Activated T-cell treated with anti-CD3 and anti-CD28 coated beads, Interleukin-2, amount 50 U/mL, for 72 hours (primary cell): ENCODE results near the gene PRM2. TPM values are rescaled to one million over a fixed set of nuclear protein-coding genes. Genes with fewer than 3 reads are reported as not detected.

Source experiments
- ATAC-seq, 2 donors: fragments of 150-1000 bp; cut with Tn5 transposase; replicated peaks in 1 of 2; 2 replicates each; pipeline ENCODE4 v1.10.0; 2021; ENCODE audit warnings: moderate library complexity in 2 of 2, mild to moderate bottlenecking in 1 of 2
- DNase-seq, 2 donors: peaks; one replicate each; pipeline ENCODE4 v3.0.0; 2021 to 2022; ENCODE audit warnings: mixed read lengths in 1 of 2
- H3K27ac Mint-ChIP-seq: one replicate; pipeline ENCODE4 v1.8.0; 2022; ENCODE audit warnings: mild to moderate bottlenecking, moderate library complexity, mixed read lengths
- H3K27me3 Mint-ChIP-seq: one replicate; pipeline ENCODE4 v1.8.0; 2022; ENCODE audit warnings: low read depth, mixed read lengths
- H3K36me3 Mint-ChIP-seq, 2 donors: one replicate each; pipeline ENCODE4 v1.8.0; 2022; ENCODE audit warnings: mixed read lengths in 2 of 2, mild to moderate bottlenecking in 1 of 2; ENCODE audit not compliant: insufficient read depth in 2 of 2
- H3K4me1 Mint-ChIP-seq: one replicate; pipeline ENCODE4 v1.8.0; 2022; ENCODE audit warnings: low read depth, mixed read lengths
- H3K4me3 Mint-ChIP-seq, 2 donors: one replicate each; pipeline ENCODE4 v1.8.0; 2022; ENCODE audit warnings: mild to moderate bottlenecking in 2 of 2, mixed read lengths in 2 of 2, moderate library complexity in 2 of 2
- H3K9me3 Mint-ChIP-seq, 2 donors: one replicate each; pipeline ENCODE4 v1.8.0; 2022; ENCODE audit warnings: mixed read lengths in 2 of 2
- total RNA-seq, 2 donors: library from RNA; stranded (reverse); gene quantifications; one replicate each; pipeline ENCODE4 v1.2.3, GENCODE V29; 2022

PRM2 gene
- total RNA-seq, 2 donors from 2014 or later = not detected

GRCh38 chr16:11272921-11273720, 3.2 kb downstream of the PRM2 start, which contains the start of gene PRM3:
Gene PRM3 (minus strand): TSS chr16:11273629. CDS start chr16:11273595, 34 bp downstream.
- Mint-ChIP-seq H3K4me1 (no peaks in the 10 kb centered on the region), H3K27me3 (no peaks in the 10 kb centered on the region), H3K4me3 (no peak within 1 kb of the TSS), H3K27ac (no peak within 1 kb of the TSS), H3K9me3 (no peaks in the 10 kb centered on the region), H3K36me3 (no peaks in the 10 kb centered on the region)
- ATAC-seq = no peak
- DNase-seq = no peak

- H3K27me3 Mint-ChIP-seq = no peaks in the 10 kb centered on the region
- no peak overlapping the region for H3K4me3 Mint-ChIP-seq
- H3K4me1 Mint-ChIP-seq = no peaks in the 10 kb centered on the region
- no peak overlapping the region for H3K27ac Mint-ChIP-seq
- no peak for ATAC-seq
- no peaks in the 10 kb centered on the region for H3K36me3 Mint-ChIP-seq
- no peak for DNase-seq
- H3K9me3 Mint-ChIP-seq = no peaks in the 10 kb centered on the region
Observed at GRCh38 chr16:11272484-11272883, 3.8 kb downstream of the PRM2 start.

GRCh38 chr16:11271610-11272009, 4.7 kb downstream of the PRM2 start:
- no peaks in the 10 kb centered on the region for H3K27me3 Mint-ChIP-seq
- DNase-seq (no peak), ATAC-seq (no peak)
- no peaks in the 10 kb centered on the region for H3K4me1 Mint-ChIP-seq
- H3K9me3 Mint-ChIP-seq = no peaks in the 10 kb centered on the region
- no peak overlapping the region for H3K4me3 Mint-ChIP-seq
- no peaks in the 10 kb centered on the region for H3K36me3 Mint-ChIP-seq
- H3K27ac Mint-ChIP-seq = no peak overlapping the region

- Mint-ChIP-seq H3K36me3 (no peaks in the 10 kb centered on the region), H3K27me3 (no peaks in the 10 kb centered on the region), H3K27ac (no peak overlapping the region), H3K9me3 (no peaks in the 10 kb centered on the region), H3K4me1 (no peaks in the 10 kb centered on the region), H3K4me3 (no peak overlapping the region)
- ATAC-seq (no peak), DNase-seq (no peak)
Observed at GRCh38 chr16:11270602-11271162, 5.6 kb downstream of the PRM2 start.

GRCh38 chr16:11268921-11269375, 7.3 kb downstream of the PRM2 start, which contains the start of gene TNP2:
Gene TNP2 (minus strand): TSS chr16:11269325. CDS start chr16:11269262, 63 bp downstream.
- no peak within 1 kb of the TSS for H3K27ac Mint-ChIP-seq
- no peak within 1 kb of the TSS for H3K4me3 Mint-ChIP-seq
- no peaks in the 10 kb centered on the region for H3K9me3 Mint-ChIP-seq
- ATAC-seq (no peak), DNase-seq (no peak)
- no peaks in the 10 kb centered on the region for H3K27me3 Mint-ChIP-seq
- no peaks in the 10 kb centered on the region for H3K36me3 Mint-ChIP-seq
- H3K4me1 Mint-ChIP-seq = peaks cover 11% of the 10 kb centered on the region

GRCh38 chr16:11265124-11265523, 11.2 kb downstream of the PRM2 start:
- peaks cover 43% of the 10 kb centered on the region for H3K4me1 Mint-ChIP-seq
- no peak overlapping the region for H3K4me3 Mint-ChIP-seq
- DNase-seq (no peak), ATAC-seq (no peak)
- H3K27ac Mint-ChIP-seq = no peak overlapping the region
- peaks cover 4% of the 10 kb centered on the region for H3K27me3 Mint-ChIP-seq
- no peaks in the 10 kb centered on the region for H3K9me3 Mint-ChIP-seq
- no peaks in the 10 kb centered on the region for H3K36me3 Mint-ChIP-seq

- Mint-ChIP-seq H3K27me3 (peaks cover 5% of the 10 kb centered on the region), H3K27ac (peak overlapping the region; percentile 34), H3K4me3 (peak overlapping the region; percentile 59 to 67), H3K4me1 (peaks cover 51% of the 10 kb centered on the region), H3K36me3 (no peaks in the 10 kb centered on the region), H3K9me3 (no peaks in the 10 kb centered on the region)
- DNase-seq (no peak), ATAC-seq (peak; percentile 4 to 22)
Observed at GRCh38 chr16:11264155-11264832, 12.0 kb downstream of the PRM2 start.

GRCh38 chr16:11263737-11264136, 12.5 kb downstream of the PRM2 start:
- Mint-ChIP-seq H3K27me3 (peaks cover 5% of the 10 kb centered on the region), H3K4me1 (peaks cover 57% of the 10 kb centered on the region), H3K9me3 (no peaks in the 10 kb centered on the region), H3K27ac (peak overlapping the region; percentile 34), H3K4me3 (peak overlapping the region; percentile 59 to 67), H3K36me3 (no peaks in the 10 kb centered on the region)
- DNase-seq (peak; percentile 73 to 81), ATAC-seq (peak; percentile 89 to 90)

GRCh38 chr16:11262915-11263314, 13.4 kb downstream of the PRM2 start:
- Mint-ChIP-seq H3K27ac (peak overlapping the region; percentile 13), H3K27me3 (peaks cover 5% of the 10 kb centered on the region), H3K4me1 (peaks cover 65% of the 10 kb centered on the region), H3K4me3 (no peak overlapping the region), H3K9me3 (no peaks in the 10 kb centered on the region), H3K36me3 (no peaks in the 10 kb centered on the region)
- no peak for ATAC-seq
- no peak for DNase-seq

- ATAC-seq (no peak), DNase-seq (no peak)
- Mint-ChIP-seq H3K27me3 (peaks cover 5% of the 10 kb centered on the region), H3K36me3 (peaks cover 3 to 4% of the 10 kb centered on the region in 2 donors), H3K27ac (no peak overlapping the region), H3K4me3 (no peak overlapping the region), H3K9me3 (no peaks in the 10 kb centered on the region), H3K4me1 (peaks cover 77% of the 10 kb centered on the region)
Observed at GRCh38 chr16:11260596-11260966, 15.7 kb downstream of the PRM2 start.

GRCh38 chr16:11259655-11260595, 16.4 kb downstream of the PRM2 start:
- ATAC-seq (no peak), DNase-seq (no peak)
- no peak overlapping the region for H3K27ac Mint-ChIP-seq
- H3K4me1 Mint-ChIP-seq = peaks cover 76% of the 10 kb centered on the region
- H3K4me3 Mint-ChIP-seq = no peak overlapping the region
- peaks cover 4 to 5% of the 10 kb centered on the region in 2 donors for H3K36me3 Mint-ChIP-seq
- H3K9me3 Mint-ChIP-seq = no peaks in the 10 kb centered on the region
- peaks cover 5% of the 10 kb centered on the region for H3K27me3 Mint-ChIP-seq
